Measurements from ENCODE around the gene CNMD.

- TF ChIP-seq CTCF (IDR thresholded peaks at IDR 0.05; ENCODE audit: borderline replicate concordance, extremely low read depth, low read length, poor library complexity, severe bottlenecking): no peak
- TF ChIP-seq EZH2 (IDR thresholded peaks at IDR 0.05; ENCODE audit: borderline replicate concordance, low read depth, low read length, severe bottlenecking): no peak
These were observed 45.1 kb upstream of the CNMD start for GRCh38 chr13:52784591-52785340.

Measured in DND-41 (cell line).